Globus pallidus (tissue), 1 donor: ENCODE results near the gene CRLF1.

Experiments used
- DNase-seq: peaks from one replicate; pipeline ENCODE4 v3.0.0-alpha.2; 2015; ENCODE audit warnings: low spot score

CRLF1 gene, protein sequence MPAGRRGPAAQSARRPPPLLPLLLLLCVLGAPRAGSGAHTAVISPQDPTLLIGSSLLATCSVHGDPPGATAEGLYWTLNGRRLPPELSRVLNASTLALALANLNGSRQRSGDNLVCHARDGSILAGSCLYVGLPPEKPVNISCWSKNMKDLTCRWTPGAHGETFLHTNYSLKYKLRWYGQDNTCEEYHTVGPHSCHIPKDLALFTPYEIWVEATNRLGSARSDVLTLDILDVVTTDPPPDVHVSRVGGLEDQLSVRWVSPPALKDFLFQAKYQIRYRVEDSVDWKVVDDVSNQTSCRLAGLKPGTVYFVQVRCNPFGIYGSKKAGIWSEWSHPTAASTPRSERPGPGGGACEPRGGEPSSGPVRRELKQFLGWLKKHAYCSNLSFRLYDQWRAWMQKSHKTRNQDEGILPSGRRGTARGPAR

DNA sequence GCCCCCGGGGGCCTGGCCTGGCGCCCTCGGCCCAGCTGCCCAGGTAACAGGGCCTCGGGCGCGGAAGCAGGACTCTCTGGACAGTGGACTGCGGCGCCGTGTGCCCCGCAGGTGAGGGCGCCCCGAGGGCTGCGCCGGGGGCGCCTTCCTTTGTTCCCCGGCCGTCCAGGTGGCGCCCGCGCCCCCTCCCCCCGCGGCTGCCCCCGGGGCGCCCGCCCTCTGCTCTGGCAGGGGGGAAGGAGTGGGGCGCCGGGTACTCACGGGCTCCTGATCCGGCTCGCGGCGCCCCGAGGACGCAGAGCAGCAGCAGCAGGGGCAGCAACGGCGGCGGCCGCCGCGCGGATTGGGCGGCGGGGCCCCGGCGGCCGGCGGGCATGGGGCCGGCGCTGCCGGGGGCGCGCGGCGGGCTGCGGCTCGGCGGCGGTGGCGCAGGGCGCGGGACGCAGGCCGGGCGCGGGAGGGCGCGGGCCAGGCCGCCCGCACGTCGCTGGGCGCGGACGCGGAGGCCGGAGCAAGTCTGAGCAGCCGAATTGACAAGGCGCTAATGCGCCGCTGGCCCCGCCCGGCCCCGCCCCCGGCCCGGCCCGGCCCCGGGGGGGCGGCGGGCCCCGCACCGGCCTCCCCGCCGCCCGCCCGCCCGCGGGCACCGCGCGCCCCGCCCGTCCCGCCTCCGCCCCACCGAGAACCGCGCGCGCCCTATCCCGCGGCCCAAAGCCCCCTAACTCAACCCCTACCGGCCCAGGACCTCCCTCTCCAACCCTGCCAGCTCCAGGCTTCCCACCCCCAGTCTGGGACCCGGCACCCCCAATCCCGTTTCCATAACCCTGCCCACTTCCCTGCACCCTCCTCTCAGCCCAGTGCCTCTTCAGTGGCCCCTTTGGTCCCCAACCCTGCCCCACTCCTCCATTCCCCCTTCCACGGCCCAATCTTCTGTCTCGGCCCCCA lies at the start of gene CRLF1:
Gene CRLF1 (minus strand): TSS at position 519 of the 945 bp plus-strand sequence. CDS start 143 bp downstream, at position 376.
- no peak for DNase-seq

DNA sequence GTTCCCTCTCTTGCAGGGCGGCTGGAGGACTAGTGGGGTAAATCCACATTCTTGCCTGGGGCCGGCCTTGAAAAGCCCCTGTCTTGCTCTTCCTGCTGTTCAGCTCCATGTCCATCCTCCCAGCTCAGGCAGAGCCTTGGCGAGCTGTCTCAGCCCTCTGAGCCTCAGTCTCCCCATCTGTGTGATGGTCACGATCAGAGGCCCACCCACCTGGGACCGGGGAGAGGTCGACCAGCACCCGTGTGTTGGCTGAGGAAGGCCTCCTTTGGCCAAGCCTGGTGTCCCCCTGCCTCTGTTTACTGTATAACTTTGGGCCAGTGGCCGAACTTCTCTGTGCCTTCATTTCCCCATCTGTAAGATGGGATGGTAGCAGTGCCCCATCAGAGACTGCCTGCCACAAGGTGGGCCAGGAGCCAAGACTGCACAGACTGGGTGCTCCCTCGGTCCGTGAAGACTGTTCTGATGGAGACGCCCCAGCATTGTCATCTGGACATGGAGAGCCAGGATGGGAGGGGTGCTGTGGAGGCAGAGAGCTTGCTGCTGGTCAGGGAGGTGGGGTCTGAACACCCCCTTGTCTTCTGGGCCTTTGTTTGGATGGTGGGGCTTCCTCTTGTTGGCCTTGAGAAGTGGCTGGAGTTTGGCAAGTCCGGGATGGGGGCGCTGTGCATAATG lies 48.7 kb upstream of the CRLF1 start:
- DNase-seq = no peak

DNA sequence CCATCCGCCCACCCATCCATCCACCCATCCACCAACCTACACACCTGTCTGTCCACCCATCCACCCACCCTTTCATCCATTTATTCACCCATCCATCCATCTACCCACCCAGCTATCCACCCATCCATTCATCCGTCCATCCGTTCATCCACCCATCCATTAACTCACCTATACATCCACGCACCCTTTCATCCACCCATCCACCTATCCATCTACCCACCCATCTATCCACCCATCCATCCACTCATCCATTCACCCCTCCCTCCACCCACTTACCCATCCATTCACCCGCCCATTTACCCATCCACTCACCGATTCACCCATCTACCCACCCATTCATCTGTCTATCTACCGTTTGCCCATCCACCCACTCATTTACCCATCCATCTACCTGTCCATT lies 47.9 kb upstream of the CRLF1 start:
- no peak for DNase-seq

DNA sequence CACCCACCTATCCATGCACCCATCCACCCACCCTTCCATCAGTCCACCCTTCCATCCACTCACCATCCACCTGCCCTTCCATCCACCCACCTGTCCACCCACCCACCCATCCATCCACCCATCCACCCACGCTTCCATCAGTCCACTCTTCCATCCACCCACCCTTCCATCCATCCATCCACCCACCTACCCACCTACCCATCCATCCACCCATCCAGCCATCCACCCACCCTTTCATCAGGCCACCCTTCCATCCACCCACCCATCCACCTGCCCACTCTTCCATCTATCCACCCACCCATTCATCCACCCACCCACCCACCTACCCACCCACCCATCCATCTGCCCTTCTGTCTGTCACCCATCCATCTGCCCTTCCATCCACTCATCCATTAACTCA lies 47.3 kb upstream of the CRLF1 start:
- DNase-seq = no peak

DNA sequence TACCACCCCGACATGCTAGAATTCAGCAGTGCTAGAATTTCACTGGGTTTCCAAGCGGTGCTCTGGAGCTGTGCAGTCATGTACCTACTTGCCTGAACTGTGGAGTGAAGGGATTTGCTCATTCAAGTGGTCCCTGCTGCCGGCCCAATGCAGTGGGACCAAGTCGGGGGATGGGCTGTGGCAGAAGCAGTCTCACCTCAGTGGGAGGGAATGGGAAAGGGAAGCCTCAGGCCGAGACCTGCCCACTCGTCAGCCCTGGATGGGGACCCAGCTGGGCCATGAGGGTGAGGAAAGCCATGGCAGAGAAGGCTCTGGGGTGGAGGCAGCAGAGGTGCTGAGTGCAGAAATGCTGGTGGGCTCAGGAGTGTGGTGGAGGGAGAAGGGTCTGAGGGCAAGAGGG lies 45.1 kb upstream of the CRLF1 start:
- no peak for DNase-seq

DNA sequence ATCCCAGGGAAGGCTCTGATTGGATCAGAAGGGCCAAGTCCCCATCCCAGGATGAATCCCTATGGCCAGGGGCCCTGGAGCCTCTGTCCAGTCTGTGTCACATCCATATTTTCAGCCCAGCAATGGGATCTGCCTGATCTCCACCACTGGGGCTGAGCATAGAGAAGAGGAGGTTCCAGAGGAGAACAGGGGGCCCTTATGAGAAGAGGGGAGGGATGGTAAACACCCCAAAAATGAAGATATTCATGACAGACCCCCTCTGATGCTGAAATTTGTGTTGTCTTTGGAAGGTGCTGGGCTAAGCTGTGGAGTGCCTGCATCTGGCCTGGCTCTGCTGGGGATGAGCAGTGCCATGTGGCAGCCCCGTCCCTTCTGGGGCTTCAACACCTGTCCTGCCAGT lies 44.7 kb upstream of the CRLF1 start:
- DNase-seq = no peak

DNA sequence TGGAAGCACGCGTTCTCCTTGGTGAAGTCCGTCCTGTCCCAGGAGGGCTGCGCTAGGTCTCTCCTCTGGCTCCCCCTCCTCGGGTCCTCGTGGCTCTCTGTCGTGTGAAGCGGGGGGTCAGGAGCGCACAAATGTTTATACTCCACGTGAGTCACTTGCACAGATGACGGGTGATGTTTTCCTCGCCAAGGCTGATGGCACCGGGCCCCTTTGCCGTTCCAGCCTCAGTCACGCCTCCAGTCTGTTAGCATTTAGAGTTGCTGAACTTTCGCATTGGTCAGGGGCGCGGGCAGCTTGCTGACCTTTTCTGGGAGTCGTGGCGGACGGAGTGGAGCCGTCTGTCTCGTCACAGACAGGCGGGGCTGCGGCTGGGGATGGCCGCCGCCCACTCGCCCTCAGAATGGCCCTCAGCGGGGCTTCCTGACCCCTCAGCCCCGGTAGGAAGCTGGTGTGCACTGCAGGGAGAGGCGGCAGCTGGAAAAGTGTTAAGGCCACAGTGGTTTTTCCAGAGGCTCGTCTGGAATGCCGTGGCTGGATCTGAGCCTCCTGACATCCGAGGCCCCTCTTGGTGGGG lies 44.0 kb upstream of the CRLF1 start:
- DNase-seq = no peak

DNA sequence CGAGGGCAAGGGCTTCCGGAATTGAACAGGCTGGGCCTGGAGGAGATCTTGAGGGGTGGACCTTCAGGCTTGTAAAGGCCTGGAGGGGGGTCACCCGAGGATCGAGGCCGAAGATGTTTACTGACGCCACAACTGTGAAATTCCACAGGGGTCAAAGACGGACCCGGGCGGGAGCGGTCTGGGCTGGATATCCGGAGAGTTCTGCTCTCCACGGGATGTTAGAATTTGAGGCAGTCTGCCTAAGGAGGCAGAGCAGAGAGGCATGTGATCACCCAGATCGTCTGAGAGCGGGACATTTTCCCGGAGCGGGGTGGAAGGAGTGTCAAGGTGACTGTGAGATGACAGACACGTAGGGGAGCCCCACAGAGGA lies 43.4 kb upstream of the CRLF1 start:
- DNase-seq = no peak

DNA sequence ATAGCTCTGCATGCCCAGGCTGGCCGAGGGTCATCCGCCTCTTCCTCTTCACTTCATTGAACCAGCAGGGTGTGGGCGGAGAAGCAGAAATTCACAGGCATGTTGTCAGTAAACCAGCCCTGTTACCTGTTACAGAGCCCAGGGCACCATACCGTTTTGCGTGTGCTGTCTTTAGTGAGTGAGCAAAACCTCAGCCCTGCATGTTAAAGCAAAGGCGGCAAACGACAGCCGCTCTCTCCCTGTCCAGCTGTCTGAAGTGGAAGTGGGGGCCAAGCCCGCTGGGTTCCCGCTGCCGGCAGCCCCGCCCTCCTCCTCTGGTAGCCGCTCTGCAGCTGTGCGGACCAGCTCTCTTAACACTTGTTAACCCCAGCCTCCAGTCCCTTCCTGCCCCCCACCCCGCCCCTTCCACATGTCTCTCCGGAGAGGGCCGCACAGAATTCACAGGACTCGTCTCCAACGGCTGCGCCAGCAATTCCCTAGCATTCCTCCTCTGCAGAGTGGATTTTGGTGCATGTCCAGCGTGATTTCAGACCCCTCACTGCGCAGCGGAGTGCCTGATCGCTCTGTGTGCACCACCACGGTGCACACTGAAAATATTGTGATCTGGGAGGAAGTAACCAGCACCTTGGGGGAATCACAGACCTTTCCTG lies 42.9 kb upstream of the CRLF1 start:
- DNase-seq = peak; percentile 61

DNA sequence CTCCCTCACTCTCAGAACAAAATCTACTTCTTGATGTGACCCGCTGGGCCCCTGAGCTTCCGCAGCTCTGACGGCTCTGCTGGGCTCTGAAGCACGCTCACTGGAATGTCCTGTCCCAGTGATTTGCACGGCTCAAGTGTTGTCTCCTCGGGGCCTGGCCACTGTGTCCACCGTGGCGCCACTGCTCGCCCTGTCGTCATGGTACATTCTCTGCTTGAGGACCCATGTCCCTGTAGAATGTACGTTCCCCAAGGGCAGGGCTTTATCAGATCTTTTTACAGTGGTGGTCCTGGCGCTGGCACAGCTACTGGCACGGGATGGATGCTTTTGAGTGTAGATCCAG lies 42.3 kb upstream of the CRLF1 start:
- DNase-seq = no peak

DNA sequence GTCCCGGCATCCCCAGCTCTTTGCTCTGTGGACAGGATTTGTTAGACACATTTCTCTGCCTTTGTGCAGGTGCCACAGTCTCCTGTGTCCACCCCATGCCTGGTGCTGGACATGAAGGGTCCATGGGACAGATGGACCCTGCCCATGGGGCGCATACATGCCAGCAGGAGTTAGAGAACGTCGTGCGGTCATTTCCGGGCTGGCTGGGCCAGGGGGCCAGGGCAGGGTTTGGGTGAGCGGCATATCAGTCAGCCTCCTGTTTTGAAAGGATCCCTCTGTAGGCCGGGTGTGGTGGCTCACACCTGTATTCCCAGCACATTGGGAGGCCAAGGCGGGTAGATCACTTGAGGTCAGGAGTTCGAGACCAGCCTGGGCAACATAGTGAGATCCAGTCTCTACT lies 41.2 kb upstream of the CRLF1 start:
- no peak for DNase-seq

DNA sequence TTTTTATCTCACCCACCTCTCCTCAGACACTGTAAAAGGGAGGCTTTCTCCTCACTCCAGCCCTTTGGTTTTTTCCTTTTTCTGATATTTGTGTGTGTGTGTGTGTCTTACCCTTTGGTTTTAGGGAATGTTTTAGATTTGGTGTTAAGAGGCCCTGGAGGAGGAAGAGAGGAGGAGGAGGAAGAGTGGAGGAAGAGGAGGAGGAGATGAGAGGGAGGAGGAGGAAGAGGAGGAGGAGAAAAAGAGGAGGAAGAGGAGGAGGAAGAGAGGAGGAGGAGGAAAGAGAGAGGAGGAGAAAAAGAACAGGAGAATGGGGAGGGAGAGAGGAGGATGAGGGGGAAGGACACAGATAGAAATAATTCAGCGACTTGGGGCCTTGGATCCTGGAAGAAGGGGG lies 40.8 kb upstream of the CRLF1 start:
- no peak for DNase-seq

DNA sequence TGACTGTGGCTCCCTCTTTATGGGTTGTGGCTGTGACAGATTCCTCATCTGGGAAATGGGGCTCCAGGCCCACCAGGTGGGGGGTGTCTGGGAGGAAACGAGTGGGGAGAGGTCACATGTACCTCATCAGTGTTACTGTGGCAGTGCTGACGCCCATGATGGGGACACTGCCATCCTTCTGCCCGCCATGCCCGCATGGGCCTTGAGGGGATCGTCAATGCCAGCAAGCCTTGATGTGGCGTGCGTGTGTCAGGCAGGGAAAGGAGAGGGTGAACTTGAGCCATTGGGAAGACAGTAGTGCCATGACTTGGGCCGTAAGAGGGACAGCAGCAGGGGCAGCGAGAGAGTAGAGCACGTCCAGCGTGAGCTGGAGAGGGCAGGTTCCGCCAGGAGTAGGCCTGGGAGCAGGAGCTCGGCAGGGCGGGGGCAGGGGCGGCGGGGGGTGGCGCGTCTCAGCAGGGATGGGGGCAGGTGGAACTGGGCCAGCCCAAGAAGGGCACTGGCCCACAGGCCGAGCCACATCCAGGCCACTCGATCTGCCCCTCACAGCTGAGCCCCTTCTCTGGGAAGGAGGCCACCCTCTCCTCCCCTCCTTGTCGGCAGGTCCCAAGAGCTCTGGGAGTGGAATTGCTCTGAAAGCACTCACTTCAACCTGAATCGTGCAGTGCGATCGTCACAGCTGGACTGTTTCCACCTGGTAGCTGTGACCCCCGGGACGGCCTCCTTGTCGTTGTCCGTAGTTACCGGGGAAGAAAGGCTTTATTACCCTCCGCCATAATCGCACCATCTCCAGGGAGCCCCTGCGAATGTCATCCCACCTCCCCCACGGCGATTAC lies 40.2 kb upstream of the CRLF1 start:
- no peak for DNase-seq

DNA sequence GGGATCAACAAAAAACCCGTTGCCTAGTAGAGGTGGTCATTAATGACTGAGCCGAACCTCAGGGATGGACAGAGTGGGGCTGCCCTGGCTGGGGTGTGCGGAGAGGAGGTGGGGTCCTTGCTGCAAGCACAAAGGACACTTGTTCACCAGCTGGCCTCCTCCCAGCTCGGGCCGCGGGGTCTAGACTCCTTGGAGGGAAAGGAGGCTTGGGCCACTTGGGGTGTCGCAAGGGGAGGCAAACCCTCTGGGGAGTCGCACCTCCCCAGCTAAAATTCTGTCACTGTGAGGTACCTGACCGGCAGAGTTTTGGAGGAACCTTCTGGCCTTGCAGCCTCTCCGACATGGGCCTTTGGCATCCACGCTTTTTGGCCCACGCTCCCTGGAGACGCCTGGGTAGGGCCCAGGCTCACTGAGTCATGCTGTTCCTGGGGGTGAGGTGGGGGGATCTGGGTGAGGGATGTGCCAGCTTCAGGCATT lies 38.5 kb upstream of the CRLF1 start:
- DNase-seq = peak; percentile 75

DNA sequence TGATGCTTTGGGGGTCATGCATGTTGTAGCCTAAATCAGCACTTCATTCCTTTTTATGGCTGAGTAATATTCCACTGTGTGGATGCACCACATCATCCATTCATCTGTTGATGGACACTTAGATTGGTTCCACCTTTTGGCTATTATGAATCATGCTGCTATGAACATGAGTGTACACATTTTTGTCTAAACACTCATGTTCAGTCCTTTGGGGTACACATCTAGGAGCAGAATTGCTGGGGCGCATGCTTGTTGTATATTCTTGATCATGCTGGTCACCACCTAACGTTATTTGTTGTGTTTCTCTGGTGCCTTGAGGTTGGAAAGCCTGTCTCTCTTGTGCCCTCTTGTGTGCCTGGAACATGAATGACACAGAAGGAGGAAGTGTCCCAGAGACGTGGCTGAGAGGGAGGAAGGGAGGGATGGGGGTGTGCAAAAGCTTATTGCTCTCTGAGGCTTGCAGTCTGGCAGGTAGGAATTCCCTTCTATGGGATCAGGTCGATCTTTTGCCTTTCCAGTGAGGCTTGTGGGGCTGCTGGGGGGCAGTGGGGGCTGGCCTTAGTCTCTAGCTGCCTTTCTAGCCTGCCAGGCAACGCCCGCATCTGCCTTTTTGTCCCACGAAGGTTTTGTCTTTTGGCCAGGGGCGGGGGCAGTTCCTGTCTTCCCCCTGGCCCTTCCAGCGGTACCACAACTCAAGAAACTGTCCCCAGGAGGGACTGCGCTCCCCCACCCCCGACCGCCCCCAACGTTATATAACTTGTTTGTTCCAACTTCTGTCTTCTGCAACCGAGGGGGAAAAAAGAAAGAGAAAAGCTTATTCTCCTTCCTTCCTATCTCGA lies 37.8 kb upstream of the CRLF1 start:
- peak; percentile 55 for DNase-seq

DNA sequence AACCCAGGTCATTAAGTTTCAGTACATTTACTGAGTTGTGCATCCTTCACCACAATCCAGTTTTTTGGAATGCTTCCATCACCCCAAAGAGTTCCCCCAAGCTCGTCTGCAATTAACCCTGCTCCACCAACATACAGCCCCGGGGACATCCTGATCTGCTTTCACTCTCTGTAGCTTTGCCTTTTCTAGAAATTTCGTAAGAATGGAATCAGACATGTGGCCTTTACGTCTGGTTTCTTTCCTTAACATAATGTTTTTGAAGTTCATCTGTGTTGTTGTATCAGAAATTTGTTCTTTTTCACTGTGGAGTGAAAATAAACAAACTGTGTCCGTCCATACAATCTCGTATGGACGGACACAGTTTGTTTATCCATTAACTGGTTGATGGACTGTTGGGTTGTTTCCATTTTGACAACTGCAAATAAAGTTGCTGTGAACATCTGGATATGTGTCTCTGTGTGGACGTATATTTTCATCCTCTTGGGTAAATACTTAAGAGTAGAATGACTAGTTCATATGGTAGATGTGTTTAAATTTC lies 33.2 kb upstream of the CRLF1 start:
- no peak for DNase-seq

DNA sequence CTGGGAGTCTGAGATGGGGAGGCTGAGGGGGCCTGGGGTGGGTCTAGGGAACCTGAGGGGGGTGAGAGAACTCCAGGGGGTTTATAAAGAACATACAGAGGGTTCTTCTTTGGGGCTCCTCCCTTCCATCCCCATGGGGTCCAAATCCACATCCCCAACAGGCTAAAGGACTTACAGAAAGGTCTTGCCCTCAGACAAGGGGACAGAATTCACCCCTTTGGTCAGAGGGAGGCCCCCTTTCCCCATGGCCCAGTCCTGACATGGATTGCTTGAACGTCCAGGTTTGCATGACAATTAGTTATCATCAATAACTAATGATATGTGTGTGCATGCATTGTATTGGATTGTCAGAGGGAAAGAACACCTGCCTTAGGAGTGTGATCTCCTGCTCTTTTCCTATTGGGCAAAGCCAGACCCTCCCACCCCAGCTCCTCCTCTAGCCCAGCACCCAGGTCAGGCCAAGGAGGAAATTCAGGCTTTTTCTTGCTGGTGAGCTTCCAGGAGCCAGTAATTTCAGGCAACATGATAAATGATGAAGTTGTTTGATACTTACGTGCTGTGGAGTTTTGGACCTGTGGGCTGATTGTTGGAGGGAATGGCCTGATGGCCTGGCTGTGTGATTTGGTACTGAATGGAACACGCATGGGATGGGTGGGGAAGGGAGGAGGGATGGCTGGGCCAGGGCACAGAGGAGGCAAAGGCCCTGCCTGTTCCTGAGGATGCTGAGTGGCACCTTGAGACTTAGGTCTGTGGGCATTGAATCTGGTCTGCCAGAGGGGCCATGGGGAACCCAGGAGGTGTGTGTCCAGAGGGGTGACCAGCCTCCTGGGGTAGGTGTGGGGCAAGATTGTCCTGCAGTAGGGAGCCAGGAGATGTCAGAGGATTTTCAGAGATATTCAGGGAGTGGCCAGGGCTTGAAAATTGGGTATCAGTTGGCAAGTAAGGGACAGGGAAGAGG lies 31.4 kb upstream of the CRLF1 start:
- DNase-seq = no peak

DNA sequence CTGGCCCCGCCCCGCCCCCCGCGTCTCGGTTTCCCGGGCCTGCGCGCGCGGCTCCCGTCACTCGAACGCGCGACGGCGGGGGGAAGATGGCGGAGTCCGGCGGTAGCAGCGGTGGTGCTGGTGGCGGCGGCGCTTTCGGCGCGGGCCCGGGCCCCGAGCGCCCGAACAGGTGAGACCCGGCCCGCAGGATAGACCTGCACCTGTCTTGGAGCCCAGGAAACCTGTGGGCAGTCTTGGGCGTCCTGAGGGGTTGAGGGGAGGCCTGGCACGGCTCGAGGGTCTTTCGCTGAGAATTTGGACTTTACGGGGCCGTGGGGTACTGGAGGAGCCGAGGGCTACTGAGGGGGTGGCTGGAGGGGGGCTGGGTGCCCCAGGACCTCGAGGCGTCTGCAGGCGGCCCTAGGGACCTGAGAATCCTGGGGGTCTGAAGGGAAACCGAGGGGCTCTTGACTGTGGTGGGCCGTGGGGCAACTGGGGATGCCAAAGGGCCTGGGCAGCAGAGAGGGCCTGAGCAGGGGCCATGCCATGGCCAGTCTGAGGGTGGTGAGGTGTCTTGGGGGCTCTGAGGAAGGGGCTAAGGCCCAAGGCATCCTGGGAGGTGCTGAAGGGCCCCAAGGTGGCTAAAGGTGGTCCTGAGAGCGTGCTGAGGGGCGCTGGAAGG lies 30.5 kb upstream of the CRLF1 start, which contains the start of gene KLHL26:
Gene KLHL26 (plus strand): TSS at position 60 of the 661 bp plus-strand sequence. CDS start 27 bp downstream, at position 87.
- no peak for DNase-seq
